Amniotic epithelial cell (primary cell): Measurements from ENCODE around the gene STAT1.

ENCODE experiments used
- DNase-seq: peaks from one replicate; pipeline ENCODE4 v3.0.0-alpha.2; 2010; ENCODE audit warnings: low read depth

STAT1 gene

GRCh38 chr2:190959911-190960788, 53.8 kb downstream of the STAT1 start:
- peak; percentile 86 for DNase-seq

DNA sequence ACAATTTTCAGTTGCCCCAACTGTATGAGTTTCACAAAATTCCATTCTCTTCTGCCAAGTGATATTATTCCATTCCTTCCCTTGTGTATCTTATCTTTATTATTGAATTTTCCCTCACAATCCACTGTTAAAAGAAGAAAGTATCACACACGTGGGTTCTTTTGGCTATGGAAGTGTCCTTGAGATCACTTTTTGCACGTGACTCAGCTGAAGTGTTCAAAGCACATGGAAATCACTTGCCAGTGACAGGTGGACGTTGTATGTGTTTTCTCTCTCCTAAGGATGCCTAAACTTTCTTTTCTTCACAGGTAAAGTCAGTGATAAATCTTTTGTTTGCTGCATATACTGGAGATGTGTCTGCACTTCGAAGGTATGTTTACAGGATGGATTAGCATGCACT, 60.7 kb downstream of the STAT1 start:
- DNase-seq: no peak

GRCh38 chr2:190950566-190950991, 63.4 kb downstream of the STAT1 start:
- DNase-seq: no peak

DNA sequence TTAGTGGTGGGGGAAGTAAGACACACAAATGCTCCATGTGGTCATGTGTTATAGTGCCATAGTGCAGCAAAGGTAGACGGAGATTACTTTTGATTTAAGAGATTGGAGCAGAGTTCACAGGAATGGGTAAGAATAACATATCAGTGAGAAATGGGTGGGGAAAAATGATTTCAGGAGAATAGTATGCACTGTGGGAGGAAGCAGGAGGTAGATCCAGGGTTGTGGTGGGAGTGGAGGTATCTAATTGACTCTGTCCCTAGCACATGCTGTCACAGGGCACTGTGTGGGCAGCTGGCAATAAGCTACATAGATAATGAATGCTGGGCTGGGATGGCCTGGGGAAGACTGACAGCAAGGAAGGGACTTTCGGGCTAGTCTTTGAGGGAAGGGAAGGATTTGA, 65.3 kb downstream of the STAT1 start:
- DNase-seq: peak; percentile 93

DNA sequence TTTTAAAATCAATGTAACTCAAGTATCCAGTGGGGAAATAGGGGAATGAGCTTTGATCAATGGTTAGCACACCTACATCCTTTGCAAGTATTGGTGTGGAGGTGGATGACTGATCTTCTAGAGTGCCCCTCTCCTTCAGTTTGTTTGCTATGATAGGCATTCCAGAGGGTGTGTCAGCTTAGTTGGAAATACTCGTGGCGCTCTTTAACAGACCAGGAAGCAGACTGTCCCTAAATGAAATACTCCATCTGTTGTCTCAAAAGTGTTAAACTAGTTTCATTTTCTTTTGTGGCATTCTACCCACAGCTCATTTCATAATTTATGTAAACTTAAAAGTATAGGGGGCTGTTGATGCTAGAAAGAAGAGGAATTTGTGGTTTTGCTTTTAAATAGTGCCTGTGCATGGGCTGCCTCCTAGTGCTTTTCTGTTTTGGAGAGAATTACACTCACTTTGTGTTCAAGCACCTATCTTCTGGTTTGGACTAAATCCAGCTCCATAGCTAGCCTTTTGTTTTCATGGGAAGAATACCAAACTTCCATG, 66.2 kb downstream of the STAT1 start:
- DNase-seq: peak; percentile 82

DNA sequence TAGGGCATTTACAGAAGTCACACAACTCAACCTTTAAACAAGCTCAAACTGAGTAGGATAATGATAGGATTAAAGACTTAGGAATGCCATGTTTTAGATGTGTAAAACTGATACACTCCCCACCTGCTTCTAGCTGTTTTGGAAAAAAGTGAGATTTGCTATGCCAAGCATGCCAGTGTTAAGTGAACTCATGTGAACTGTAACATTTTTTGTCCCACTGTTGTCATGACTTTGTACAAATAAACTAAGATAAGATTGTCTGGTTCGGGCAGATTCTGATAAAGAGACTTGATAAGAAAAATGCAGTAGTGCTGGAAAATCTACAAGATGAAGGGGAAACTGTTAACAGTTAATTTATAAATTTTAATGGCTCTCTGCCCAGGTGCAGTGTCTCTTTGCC, 66.8 kb downstream of the STAT1 start:
- peak; percentile 67 for DNase-seq

GRCh38 chr2:190943706-190944105, 70.3 kb downstream of the STAT1 start:
- DNase-seq: no peak

DNA sequence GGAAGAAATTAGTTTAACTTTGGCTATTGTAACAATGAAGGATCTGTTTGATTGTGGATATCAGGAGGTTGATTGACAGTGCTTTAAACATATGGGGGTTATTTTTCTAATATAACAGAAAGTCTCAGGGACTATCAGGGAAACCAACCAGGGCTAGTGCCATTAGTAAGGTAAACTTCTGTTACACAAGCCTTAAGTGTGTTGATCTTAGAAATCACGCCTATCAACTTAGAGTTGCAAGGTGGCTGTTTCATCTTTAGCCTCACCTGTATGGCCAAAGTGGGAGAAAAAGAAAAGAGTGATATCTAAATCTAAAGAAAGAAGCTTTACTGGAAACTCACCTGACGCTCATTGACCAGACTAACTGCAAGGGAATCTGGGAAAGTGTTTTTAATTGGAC, 71.3 kb downstream of the STAT1 start:
- DNase-seq: no peak

GRCh38 chr2:190941571-190941970, 72.4 kb downstream of the STAT1 start:
- no peak for DNase-seq

GRCh38 chr2:190940454-190940853, 73.5 kb downstream of the STAT1 start:
- DNase-seq: no peak

- no peak for DNase-seq
These were observed 75.1 kb downstream of the STAT1 start for GRCh38 chr2:190938771-190939335.

DNA sequence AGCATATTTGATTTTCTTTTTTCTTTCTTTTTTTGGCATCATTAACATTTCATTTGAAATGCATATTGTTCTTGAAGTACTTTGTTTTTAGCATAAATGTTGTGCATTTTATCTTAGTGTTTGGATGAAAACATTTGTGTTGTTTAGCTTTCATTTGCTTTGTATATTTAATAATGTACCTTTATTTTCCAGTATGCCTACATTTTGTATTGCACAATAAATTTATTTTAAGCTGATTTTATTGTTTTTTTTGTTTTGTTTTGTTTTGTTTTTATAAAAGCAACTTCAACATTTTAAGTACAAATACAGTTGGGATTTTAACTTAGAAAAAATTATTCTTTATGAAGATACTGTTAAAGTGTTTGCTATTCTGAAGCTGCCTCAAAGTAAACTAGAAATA, 78.9 kb downstream of the STAT1 start:
- DNase-seq: no peak

DNA sequence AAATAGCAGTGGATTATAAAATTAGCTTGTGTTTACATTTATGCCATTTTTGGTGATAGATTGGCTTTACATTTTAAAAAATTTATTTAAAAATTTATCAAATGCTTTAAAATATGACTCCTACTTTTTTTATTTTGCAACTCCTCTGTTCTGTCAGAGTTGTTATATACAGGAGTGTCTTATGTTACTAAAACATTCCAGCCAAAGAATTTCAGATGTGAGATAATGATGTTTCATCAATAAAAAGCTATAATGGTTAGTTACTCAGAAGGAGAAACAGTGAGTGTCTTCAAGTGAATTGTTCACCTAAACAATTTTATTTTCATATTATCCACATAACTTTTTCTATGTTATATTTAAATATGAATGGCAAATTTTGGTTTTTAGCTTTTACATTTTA, 80.6 kb downstream of the STAT1 start:
- no peak for DNase-seq

GRCh38 chr2:190932514-190932913, 81.5 kb downstream of the STAT1 start:
- DNase-seq: no peak

GRCh38 chr2:190930411-190930810, 83.6 kb downstream of the STAT1 start:
- DNase-seq: no peak

- DNase-seq: no peak
These were observed 84.1 kb downstream of the STAT1 start for GRCh38 chr2:190929919-190930318.

DNA sequence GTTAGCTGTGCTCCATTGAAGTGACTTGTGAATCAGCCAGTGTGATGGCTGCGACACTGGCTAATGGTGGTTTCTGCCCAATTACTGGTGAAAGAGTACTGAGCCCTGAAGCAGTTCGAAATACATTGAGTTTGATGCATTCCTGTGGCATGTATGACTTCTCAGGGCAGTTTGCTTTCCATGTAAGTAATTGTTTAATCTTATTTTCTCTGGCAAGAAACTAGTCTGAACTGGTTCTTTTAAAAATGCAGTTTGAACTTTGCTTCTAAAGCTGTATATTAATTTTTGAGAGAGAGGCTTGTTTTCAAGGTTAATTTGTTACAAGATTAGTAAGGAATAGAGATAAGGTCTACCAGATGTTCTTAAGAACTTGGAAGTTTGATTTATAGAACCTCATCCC, 86.7 kb downstream of the STAT1 start:
- DNase-seq: peak; percentile 82

GRCh38 chr2:190922376-190922775, 91.6 kb downstream of the STAT1 start:
- DNase-seq: peak; percentile 77

DNA sequence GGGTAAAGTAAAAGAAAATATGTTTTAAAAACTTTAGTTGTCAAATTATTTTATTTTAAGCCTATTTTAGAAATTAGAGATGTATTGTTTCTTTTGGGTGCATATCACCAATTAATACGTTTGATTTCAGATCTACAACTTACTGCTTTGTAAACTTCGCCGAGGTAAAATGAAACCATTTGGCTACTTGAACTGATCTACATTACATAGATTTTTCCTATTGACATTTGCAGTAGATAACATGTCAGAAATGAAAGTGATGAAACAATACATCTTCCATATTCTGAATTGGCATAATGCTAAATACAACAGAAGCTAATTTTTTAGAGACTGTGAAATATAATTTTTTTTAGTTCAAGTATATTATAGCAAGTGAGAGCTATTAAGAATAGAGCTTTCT, 93.9 kb downstream of the STAT1 start:
- DNase-seq: no peak
